GM12878 (cell line): ENCODE data around the gene PRKAR1A. TPM values are rescaled to one million over a fixed set of nuclear protein-coding genes. Genes with fewer than 3 reads are reported as not detected.
A peak's percentile ranks its signal among the peaks of the same experiment; 100 is the strongest.

Experiments
- BCL11A ChIP-seq: IDR thresholded peaks from 2 replicates; pipeline ENCODE4 v1.6.1; 2011; ENCODE audit warnings: low read depth, low read length
- CBFB ChIP-seq: IDR thresholded peaks from 2 replicates; pipeline ENCODE4 v1.6.1; 2016; ENCODE audit warnings: antibody characterized with exemption, low read depth
- CBX3 ChIP-seq: fragments of 200-600 bp; sonication (generic); IDR thresholded peaks from 2 replicates; pipeline ENCODE4 v1.6.1; 2016; ENCODE audit warnings: low read depth, borderline replicate concordance
- CREM ChIP-seq: IDR thresholded peaks from 2 replicates; pipeline ENCODE4 v1.6.1; 2014; ENCODE audit warnings: antibody characterized with exemption, low read depth
- DPF2 ChIP-seq: fragments of 450-650 bp; IDR thresholded peaks from 2 replicates; pipeline ENCODE4 v1.6.1; 2017; ENCODE audit warnings: mild to moderate bottlenecking
- ELK1 ChIP-seq: IDR thresholded peaks from 2 replicates; pipeline ENCODE4 v1.6.1; 2012; ENCODE audit warnings: low read depth, low read length, improper control_type of control experiment
- HCFC1 ChIP-seq: fragments of 150-350 bp; IDR thresholded peaks from 2 replicates; pipeline ENCODE4 v1.6.1; 2014; ENCODE audit warnings: low read length
- KAT2A ChIP-seq: conservative IDR thresholded peaks from 2 replicates; pipeline ENCODE4 v1.6.1; 2011; ENCODE audit warnings: low read depth, low read length; ENCODE audit not compliant: control insufficient read depth
- MYC ChIP-seq: IDR thresholded peaks from 2 replicates; pipeline ENCODE4 v1.6.1; 2011; ENCODE audit warnings: mild to moderate bottlenecking, low read length, moderate library complexity, inconsistent platforms; ENCODE audit not compliant: insufficient read depth, insufficient replicate concordance, insufficient read length, severe bottlenecking
- RBBP5 ChIP-seq: fragments of 200-600 bp; sonication (generic); conservative IDR thresholded peaks from 2 replicates; pipeline ENCODE4 v1.6.1; 2016
- RELB ChIP-seq: fragments of 450-650 bp; IDR thresholded peaks from 2 replicates; pipeline ENCODE4 v1.6.1; 2017; ENCODE audit warnings: low read depth, mild to moderate bottlenecking, moderate library complexity
- SREBF1 ChIP-seq: IDR thresholded peaks from 2 replicates; pipeline ENCODE4 v1.6.1; 2012; ENCODE audit warnings: mild to moderate bottlenecking, low read length
- SRF ChIP-seq, 2 experiments: IDR thresholded peaks; 2 replicates each; pipeline ENCODE4 v1.6.1; 2011; ENCODE audit warnings: low read depth in 2 of 2, low read length in 2 of 2, mild to moderate bottlenecking in 1 of 2, moderate library complexity in 1 of 2
- TCF3 ChIP-seq: IDR thresholded peaks from 2 replicates; pipeline ENCODE4 v1.6.1; 2012; ENCODE audit warnings: low read depth, mild to moderate bottlenecking, low read length, borderline replicate concordance; ENCODE audit not compliant: insufficient read depth
- USF1 ChIP-seq: IDR thresholded peaks from 2 replicates; pipeline ENCODE4 v1.6.1; 2011; ENCODE audit warnings: borderline replicate concordance, low read depth, mild to moderate bottlenecking, moderate library complexity, mixed read lengths, low read length; ENCODE audit not compliant: insufficient read depth; ENCODE audit errors: extremely low read length
- YBX1 ChIP-seq: fragments of 450-650 bp; IDR thresholded peaks from 2 replicates; pipeline ENCODE4 v1.6.1; 2016; ENCODE audit warnings: antibody characterized with exemption
- ZNF217 ChIP-seq: fragments of 450-650 bp; IDR thresholded peaks from 2 replicates; pipeline ENCODE4 v1.6.1; 2017; ENCODE audit warnings: antibody characterized with exemption, mild to moderate bottlenecking
- ZNF274 ChIP-seq: IDR thresholded peaks from one replicate; pipeline ENCODE4 v1.8.0; 2011; ENCODE audit not compliant: insufficient read length, insufficient read depth
- ZSCAN29 ChIP-seq: fragments of 450-650 bp; IDR thresholded peaks from 2 replicates; pipeline ENCODE4 v1.6.1; 2017; ENCODE audit warnings: mild to moderate bottlenecking, moderate library complexity
- polyA plus RNA-seq, 11 experiments: library from polyadenylated mRNA; depleted of rRNA in 4 of 11; unstranded in 6 of 11; stranded (reverse) in 5 of 11; fragments of >200 nt; fragmentation: Nextera tagmentation in 4 of 11; fragmentation: Illumina TruSeq in 1 of 11; extraction: Ambion mirVana in 4 of 11; extraction: Trizol in 1 of 11; gene quantifications; 1 replicate in 1 of 11; 2 replicates in 10 of 11; pipeline versions ENCODE4 v1.2.1 to v1.2.3, GENCODE V29; 2011 to 2016; ENCODE audit warnings: inconsistent platforms in 2 of 11, missing spikeins in 2 of 11, low read depth in 1 of 11
- total RNA-seq, 4 experiments: library from RNA; depleted of rRNA in 3 of 4; stranded (reverse); fragments of >200 nt in 3 of 4; fragmentation: Illumina TruSeq in 1 of 4; extraction: Trizol in 1 of 4; gene quantifications; 2 replicates each; pipeline versions ENCODE4 v1.2.1 to v1.2.3, GENCODE V29; 2013 to 2021
- TF ChIP-seq, protein P1 (sequence below): fragments of 450-650 bp; formaldehyde crosslinking; IDR thresholded peaks from 2 replicates; pipeline ENCODE4 v1.5.0; 2022; ENCODE audit warnings: mild to moderate bottlenecking, missing genetic modification characterization
- TF ChIP-seq, protein P2 (sequence below): fragments of 150-350 bp; IDR thresholded peaks from 2 replicates; pipeline ENCODE4 v1.6.1; 2016; ENCODE audit warnings: low read depth, low read length

PRKAR1A gene
- total and polyA plus RNA-seq, 10 of the 15 experiments (the other 5 are each of a cell fraction or from before 2014, with no cell fraction given), result 29.1 to 200 (median 125) TPM

GRCh38 chr17:68512247-68512959 is at the start of gene PRKAR1A (continued):
- TF ChIP-seq SREBF1 (no peak), MYC (no peak), RELB (no peak), CREM (peak; percentile 87), ZSCAN29 (no peak), CBX3 (no peak), RBBP5 (no peak), YBX1 (no peak), ZNF274 (no peak), KAT2A (no peak), USF1 (no peak), SRF (IDR thresholded peaks at IDR 0.05; ENCODE audit: low read depth in 2 of 2, low read length in 2 of 2) (no peak), ZNF217 (no peak), DPF2 (peak; percentile 85), BCL11A (no peak), CBFB (no peak), ELK1 (peak; percentile 65), TCF3 (0 out of 2 replicates have a peak, but pooled peaks have one; percentile 41), HCFC1 (no peak; the same call in 1 of the 2 replicates)
- TF ChIP-seq, protein P1, sequence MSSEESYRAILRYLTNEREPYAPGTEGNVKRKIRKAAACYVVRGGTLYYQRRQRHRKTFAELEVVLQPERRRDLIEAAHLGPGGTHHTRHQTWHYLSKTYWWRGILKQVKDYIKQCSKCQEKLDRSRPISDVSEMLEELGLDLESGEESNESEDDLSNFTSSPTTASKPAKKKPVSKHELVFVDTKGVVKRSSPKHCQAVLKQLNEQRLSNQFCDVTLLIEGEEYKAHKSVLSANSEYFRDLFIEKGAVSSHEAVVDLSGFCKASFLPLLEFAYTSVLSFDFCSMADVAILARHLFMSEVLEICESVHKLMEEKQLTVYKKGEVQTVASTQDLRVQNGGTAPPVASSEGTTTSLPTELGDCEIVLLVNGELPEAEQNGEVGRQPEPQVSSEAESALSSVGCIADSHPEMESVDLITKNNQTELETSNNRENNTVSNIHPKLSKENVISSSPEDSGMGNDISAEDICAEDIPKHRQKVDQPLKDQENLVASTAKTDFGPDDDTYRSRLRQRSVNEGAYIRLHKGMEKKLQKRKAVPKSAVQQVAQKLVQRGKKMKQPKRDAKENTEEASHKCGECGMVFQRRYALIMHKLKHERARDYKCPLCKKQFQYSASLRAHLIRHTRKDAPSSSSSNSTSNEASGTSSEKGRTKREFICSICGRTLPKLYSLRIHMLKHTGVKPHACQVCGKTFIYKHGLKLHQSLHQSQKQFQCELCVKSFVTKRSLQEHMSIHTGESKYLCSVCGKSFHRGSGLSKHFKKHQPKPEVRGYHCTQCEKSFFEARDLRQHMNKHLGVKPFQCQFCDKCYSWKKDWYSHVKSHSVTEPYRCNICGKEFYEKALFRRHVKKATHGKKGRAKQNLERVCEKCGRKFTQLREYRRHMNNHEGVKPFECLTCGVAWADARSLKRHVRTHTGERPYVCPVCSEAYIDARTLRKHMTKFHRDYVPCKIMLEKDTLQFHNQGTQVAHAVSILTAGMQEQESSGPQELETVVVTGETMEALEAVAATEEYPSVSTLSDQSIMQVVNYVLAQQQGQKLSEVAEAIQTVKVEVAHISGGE, result no peak
- TF ChIP-seq, protein P2, sequence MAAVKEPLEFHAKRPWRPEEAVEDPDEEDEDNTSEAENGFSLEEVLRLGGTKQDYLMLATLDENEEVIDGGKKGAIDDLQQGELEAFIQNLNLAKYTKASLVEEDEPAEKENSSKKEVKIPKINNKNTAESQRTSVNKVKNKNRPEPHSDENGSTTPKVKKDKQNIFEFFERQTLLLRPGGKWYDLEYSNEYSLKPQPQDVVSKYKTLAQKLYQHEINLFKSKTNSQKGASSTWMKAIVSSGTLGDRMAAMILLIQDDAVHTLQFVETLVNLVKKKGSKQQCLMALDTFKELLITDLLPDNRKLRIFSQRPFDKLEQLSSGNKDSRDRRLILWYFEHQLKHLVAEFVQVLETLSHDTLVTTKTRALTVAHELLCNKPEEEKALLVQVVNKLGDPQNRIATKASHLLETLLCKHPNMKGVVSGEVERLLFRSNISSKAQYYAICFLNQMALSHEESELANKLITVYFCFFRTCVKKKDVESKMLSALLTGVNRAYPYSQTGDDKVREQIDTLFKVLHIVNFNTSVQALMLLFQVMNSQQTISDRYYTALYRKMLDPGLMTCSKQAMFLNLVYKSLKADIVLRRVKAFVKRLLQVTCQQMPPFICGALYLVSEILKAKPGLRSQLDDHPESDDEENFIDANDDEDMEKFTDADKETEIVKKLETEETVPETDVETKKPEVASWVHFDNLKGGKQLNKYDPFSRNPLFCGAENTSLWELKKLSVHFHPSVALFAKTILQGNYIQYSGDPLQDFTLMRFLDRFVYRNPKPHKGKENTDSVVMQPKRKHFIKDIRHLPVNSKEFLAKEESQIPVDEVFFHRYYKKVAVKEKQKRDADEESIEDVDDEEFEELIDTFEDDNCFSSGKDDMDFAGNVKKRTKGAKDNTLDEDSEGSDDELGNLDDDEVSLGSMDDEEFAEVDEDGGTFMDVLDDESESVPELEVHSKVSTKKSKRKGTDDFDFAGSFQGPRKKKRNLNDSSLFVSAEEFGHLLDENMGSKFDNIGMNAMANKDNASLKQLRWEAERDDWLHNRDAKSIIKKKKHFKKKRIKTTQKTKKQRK, result no peak
